Neural cell (in vitro differentiated cells): ENCODE results near the gene NPDC1. TPM values are rescaled to one million over a fixed set of nuclear protein-coding genes. Genes with fewer than 3 reads are reported as not detected.

ENCODE experiments used
- H2AFZ ChIP-seq: fragments of 200-600, 300-800 bp; sonication (generic), shearing (Covaris generic); 2 replicates; pipeline ENCODE4 v1.6.0; 2014; ENCODE audit warnings: low read depth, mild to moderate bottlenecking, antibody characterized with exemption, low read length, moderate library complexity
- H3F3A ChIP-seq: fragments of 200-600 bp; shearing (Covaris generic); 2 replicates; pipeline ENCODE4 v1.6.1; 2016; ENCODE audit warnings: mild to moderate bottlenecking, moderate library complexity, mixed read lengths, antibody characterized with exemption, low read length; ENCODE audit not compliant: insufficient read depth, poor library complexity, severe bottlenecking
- H3K27ac ChIP-seq: fragments of 200-600, 300-800 bp; sonication (generic), shearing (Covaris generic); 2 replicates; pipeline ENCODE4 v1.5.1; 2014; ENCODE audit warnings: mild to moderate bottlenecking, low read length, moderate library complexity
- H3K27me3 ChIP-seq: fragments of 300-800, 200-600 bp; sonication (generic), shearing (Covaris generic); 2 replicates; pipeline ENCODE4 v1.6.0; 2014; ENCODE audit warnings: mild to moderate bottlenecking, low read depth, low read length, moderate library complexity; ENCODE audit not compliant: insufficient read depth
- H3K36me3 ChIP-seq: fragments of 300-800, 200-600 bp; sonication (generic), shearing (Covaris generic); 2 replicates; pipeline ENCODE4 v1.5.1; 2014; ENCODE audit warnings: mild to moderate bottlenecking, antibody characterized with exemption, low read length, moderate library complexity; ENCODE audit not compliant: insufficient read depth
- H3K4me2 ChIP-seq: fragments of 300-800, 200-600 bp; sonication (generic), shearing (Covaris generic); 2 replicates; pipeline ENCODE4 v1.6.0; 2014; ENCODE audit warnings: mild to moderate bottlenecking, low read length
- H3K4me3 ChIP-seq: fragments of 300-800, 200-600 bp; sonication (generic), shearing (Covaris generic); 2 replicates; pipeline ENCODE4 v1.5.1; 2014; ENCODE audit warnings: mild to moderate bottlenecking, low read length, moderate library complexity
- H3K79me2 ChIP-seq: fragments of 200-600 bp; shearing (Covaris generic); replicated peaks from 2 replicates; pipeline ENCODE4 v1.6.0; 2014; ENCODE audit warnings: mild to moderate bottlenecking, low read length, moderate library complexity; ENCODE audit not compliant: insufficient read depth
- H3K9ac ChIP-seq: fragments of 300-800, 200-600 bp; sonication (generic), shearing (Covaris generic); 2 replicates; pipeline ENCODE4 v1.6.1; 2016; ENCODE audit warnings: mild to moderate bottlenecking, low read length, mixed read lengths
- H3K9me2 ChIP-seq: fragments of 200-600 bp; shearing (Covaris generic); 2 replicates; pipeline ENCODE4 v1.6.1; 2016; ENCODE audit warnings: mild to moderate bottlenecking, low read length, mixed read lengths; ENCODE audit not compliant: insufficient read depth
- H3K9me3 ChIP-seq: fragments of 200-600, 300-800 bp; sonication (generic), shearing (Covaris generic); 2 replicates; pipeline ENCODE4 v1.6.1; 2016; ENCODE audit warnings: mild to moderate bottlenecking, mixed run types, low read length, moderate library complexity, mixed read lengths
- H4K20me1 ChIP-seq: fragments of 200-600 bp; shearing (Covaris generic); 2 replicates; pipeline ENCODE4 v1.6.1; 2016; ENCODE audit warnings: mild to moderate bottlenecking, mixed run types; ENCODE audit not compliant: insufficient read depth
- EP300 ChIP-seq: fragments of 450-650 bp; conservative IDR thresholded peaks from 2 replicates; pipeline ENCODE4 v1.6.1; 2014; ENCODE audit warnings: antibody characterized with exemption, mild to moderate bottlenecking, moderate library complexity; ENCODE audit not compliant: poor library complexity, severe bottlenecking
- EZH2 ChIP-seq: fragments of 200-600, 300-800 bp; shearing (Covaris generic), sonication (generic); IDR thresholded peaks from 2 replicates; pipeline ENCODE4 v1.6.1; 2014; ENCODE audit warnings: antibody characterized with exemption, low read length, borderline replicate concordance, mild to moderate bottlenecking; ENCODE audit not compliant: insufficient read depth, poor library complexity, severe bottlenecking
- MXI1 ChIP-seq: fragments of 450-650 bp; conservative IDR thresholded peaks from 2 replicates; pipeline ENCODE4 v1.6.1; 2014; ENCODE audit warnings: antibody characterized with exemption, mild to moderate bottlenecking; ENCODE audit not compliant: poor library complexity, severe bottlenecking
- POLR2AphosphoS5 ChIP-seq: IDR thresholded peaks from 2 replicates; pipeline ENCODE4 v1.6.1; 2012
- RAD21 ChIP-seq: fragments of 450-650 bp; conservative IDR thresholded peaks from 2 replicates; pipeline ENCODE4 v1.6.1; 2014; ENCODE audit warnings: antibody characterized with exemption, mild to moderate bottlenecking, moderate library complexity
- SMC3 ChIP-seq: fragments of 450-650 bp; conservative IDR thresholded peaks from 2 replicates; pipeline ENCODE4 v1.6.1; 2014; ENCODE audit warnings: antibody characterized with exemption, mild to moderate bottlenecking, moderate library complexity; ENCODE audit not compliant: poor library complexity
- TAF1 ChIP-seq: IDR thresholded peaks from 2 replicates; pipeline ENCODE4 v1.6.1; 2012; ENCODE audit warnings: low read depth
- polyA plus RNA-seq: library from polyadenylated mRNA; depleted of rRNA; stranded (reverse); fragments of >200 nt; gene quantifications from 2 replicates; pipeline ENCODE4 v1.2.3, GENCODE V29; 2014
- TF ChIP-seq, protein P1 (sequence below): IDR thresholded peaks from 2 replicates; pipeline ENCODE4 v1.6.1; 2012; ENCODE audit warnings: borderline replicate concordance
- TF ChIP-seq, protein P2 (sequence below): fragments of 450-650 bp; IDR thresholded peaks from 2 replicates; pipeline ENCODE4 v1.5.1; 2014; ENCODE audit warnings: antibody characterized with exemption, mild to moderate bottlenecking, moderate library complexity; ENCODE audit not compliant: poor library complexity, severe bottlenecking

The NPDC1 gene
- polyA plus RNA-seq, 1 donor from 2014 or later = 161 TPM

DNA sequence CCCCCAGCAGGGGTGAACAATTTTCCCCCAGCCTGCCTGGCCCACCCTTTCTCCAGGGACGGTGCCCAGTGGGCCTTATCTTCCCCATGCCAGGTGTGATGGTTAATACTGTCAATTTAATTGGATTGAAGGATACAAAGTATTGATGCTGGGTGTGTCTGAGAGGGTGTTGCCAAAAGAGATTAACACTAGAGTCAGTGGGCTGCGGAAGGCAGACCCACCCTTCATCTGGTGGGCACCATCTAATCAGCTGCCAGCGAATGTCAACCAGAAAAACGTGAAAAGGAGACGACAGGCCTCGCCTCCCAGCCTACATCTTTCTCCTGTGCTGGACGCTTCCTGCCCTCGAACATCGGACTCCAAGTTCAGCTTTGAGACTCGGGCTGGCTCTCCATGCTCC is 8.5 kb downstream of the NPDC1 start:
- Histone ChIP-seq H3F3A (no peaks in the 10 kb centered on the region), H3K9me3 (no peaks in the 10 kb centered on the region), H4K20me1 (no peaks in the 10 kb centered on the region), H3K9me2 (no peaks in the 10 kb centered on the region), H3K79me2 (no peaks in the 10 kb centered on the region), H3K4me3 (no peak overlapping the region), H3K36me3 (no peaks in the 10 kb centered on the region), H3K9ac (no peak overlapping the region), H3K4me2 (no peak overlapping the region), H2AFZ (no peak overlapping the region), H3K27ac (no peak overlapping the region), H3K27me3 (no peaks in the 10 kb centered on the region)
- TF ChIP-seq SMC3 (no peak), POLR2AphosphoS5 (no peak), EP300 (no peak), MXI1 (no peak), RAD21 (no peak), TAF1 (no peak), EZH2 (no peak)
- TF ChIP-seq, protein P1, sequence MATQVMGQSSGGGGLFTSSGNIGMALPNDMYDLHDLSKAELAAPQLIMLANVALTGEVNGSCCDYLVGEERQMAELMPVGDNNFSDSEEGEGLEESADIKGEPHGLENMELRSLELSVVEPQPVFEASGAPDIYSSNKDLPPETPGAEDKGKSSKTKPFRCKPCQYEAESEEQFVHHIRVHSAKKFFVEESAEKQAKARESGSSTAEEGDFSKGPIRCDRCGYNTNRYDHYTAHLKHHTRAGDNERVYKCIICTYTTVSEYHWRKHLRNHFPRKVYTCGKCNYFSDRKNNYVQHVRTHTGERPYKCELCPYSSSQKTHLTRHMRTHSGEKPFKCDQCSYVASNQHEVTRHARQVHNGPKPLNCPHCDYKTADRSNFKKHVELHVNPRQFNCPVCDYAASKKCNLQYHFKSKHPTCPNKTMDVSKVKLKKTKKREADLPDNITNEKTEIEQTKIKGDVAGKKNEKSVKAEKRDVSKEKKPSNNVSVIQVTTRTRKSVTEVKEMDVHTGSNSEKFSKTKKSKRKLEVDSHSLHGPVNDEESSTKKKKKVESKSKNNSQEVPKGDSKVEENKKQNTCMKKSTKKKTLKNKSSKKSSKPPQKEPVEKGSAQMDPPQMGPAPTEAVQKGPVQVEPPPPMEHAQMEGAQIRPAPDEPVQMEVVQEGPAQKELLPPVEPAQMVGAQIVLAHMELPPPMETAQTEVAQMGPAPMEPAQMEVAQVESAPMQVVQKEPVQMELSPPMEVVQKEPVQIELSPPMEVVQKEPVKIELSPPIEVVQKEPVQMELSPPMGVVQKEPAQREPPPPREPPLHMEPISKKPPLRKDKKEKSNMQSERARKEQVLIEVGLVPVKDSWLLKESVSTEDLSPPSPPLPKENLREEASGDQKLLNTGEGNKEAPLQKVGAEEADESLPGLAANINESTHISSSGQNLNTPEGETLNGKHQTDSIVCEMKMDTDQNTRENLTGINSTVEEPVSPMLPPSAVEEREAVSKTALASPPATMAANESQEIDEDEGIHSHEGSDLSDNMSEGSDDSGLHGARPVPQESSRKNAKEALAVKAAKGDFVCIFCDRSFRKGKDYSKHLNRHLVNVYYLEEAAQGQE = no peak
- TF ChIP-seq, protein P2, sequence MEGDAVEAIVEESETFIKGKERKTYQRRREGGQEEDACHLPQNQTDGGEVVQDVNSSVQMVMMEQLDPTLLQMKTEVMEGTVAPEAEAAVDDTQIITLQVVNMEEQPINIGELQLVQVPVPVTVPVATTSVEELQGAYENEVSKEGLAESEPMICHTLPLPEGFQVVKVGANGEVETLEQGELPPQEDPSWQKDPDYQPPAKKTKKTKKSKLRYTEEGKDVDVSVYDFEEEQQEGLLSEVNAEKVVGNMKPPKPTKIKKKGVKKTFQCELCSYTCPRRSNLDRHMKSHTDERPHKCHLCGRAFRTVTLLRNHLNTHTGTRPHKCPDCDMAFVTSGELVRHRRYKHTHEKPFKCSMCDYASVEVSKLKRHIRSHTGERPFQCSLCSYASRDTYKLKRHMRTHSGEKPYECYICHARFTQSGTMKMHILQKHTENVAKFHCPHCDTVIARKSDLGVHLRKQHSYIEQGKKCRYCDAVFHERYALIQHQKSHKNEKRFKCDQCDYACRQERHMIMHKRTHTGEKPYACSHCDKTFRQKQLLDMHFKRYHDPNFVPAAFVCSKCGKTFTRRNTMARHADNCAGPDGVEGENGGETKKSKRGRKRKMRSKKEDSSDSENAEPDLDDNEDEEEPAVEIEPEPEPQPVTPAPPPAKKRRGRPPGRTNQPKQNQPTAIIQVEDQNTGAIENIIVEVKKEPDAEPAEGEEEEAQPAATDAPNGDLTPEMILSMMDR = no peak

DNA sequence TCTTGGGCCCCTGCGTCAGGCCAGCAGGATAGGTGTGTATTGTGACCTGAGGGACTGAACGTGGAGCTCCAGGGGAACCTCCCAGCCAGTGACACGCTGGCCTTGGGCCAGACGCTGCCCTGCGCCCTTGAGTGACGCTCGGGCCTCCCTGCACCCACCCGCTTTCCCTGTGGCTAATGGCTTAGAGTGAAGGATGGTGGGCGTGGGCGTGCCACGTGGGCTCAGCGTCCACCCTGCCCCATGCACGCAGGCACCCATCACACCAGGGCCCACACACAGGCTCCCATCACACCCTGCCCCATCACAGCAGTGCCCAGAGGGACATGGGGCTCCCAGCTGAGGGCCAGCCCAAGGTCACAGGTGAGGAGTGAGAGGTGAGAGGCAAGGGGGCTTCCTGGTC is 8.9 kb downstream of the NPDC1 start:
- no peak for TF ChIP-seq EZH2
- no peak for TF ChIP-seq TAF1
- TF ChIP-seq RAD21 = no peak
- no peak for TF ChIP-seq SMC3
- TF ChIP-seq POLR2AphosphoS5 = no peak
- TF ChIP-seq, protein P2 = no peak
- no peak overlapping the region for H3K27ac ChIP-seq
- no peak overlapping the region for H3K9ac ChIP-seq
- no peaks in the 10 kb centered on the region for H3K36me3 ChIP-seq
- H3K27me3 ChIP-seq = no peaks in the 10 kb centered on the region
- H4K20me1 ChIP-seq = no peaks in the 10 kb centered on the region
- H3F3A ChIP-seq = no peaks in the 10 kb centered on the region
- no peaks in the 10 kb centered on the region for H3K9me3 ChIP-seq
- no peak overlapping the region for H3K4me2 ChIP-seq
- H2AFZ ChIP-seq = no peak overlapping the region
- H3K9me2 ChIP-seq = no peaks in the 10 kb centered on the region
- no peaks in the 10 kb centered on the region for H3K79me2 ChIP-seq
- H3K4me3 ChIP-seq = no peak overlapping the region
